ENCODE results near the gene TOMM34.

The TOMM34 gene

GRCh38 chr20:44943828-44944227, 16.4 kb downstream of the TOMM34 start:
- TF ChIP-seq SUZ12 (IDR thresholded peaks at IDR 0.05; ENCODE audit: extremely low read depth, insufficient read depth, insufficient read length) (no peak), YY1 (IDR thresholded peaks at IDR 0.05; ENCODE audit: insufficient read depth, insufficient read length) (no peak), ZNF274 (IDR thresholded peaks at IDR 0.05; ENCODE audit: low read depth, low read length) (no peak)
- H3K4me1 ChIP-seq (ENCODE audit: insufficient read depth, insufficient read length), result peaks cover 3% of the 10 kb centered on the region
- peaks cover 86% of the 10 kb centered on the region for H3K36me3 ChIP-seq (ENCODE audit: insufficient read depth, insufficient read length, low read length)
- no peaks in the 10 kb centered on the region for H3K9me3 ChIP-seq (ENCODE audit: insufficient read depth, low read length)
- H3K9ac ChIP-seq (ENCODE audit: insufficient read length, low read depth), result no peak overlapping the region
- no peak overlapping the region for H3K4me3 ChIP-seq (ENCODE audit: insufficient read length, low read depth)
- no peaks in the 10 kb centered on the region for H3K27me3 ChIP-seq (ENCODE audit: insufficient read depth, insufficient read length)
- no peak for DNase-seq (ENCODE audit: low read depth, low spot score)

GRCh38 chr20:44942264-44942973, 17.8 kb downstream of the TOMM34 start:
- H3K27me3 ChIP-seq (ENCODE audit: insufficient read depth, insufficient read length), result no peaks in the 10 kb centered on the region
- TF ChIP-seq YY1 (IDR thresholded peaks at IDR 0.05; ENCODE audit: insufficient read depth, insufficient read length) (no peak), SUZ12 (IDR thresholded peaks at IDR 0.05; ENCODE audit: extremely low read depth, insufficient read depth, insufficient read length) (no peak), ZNF274 (IDR thresholded peaks at IDR 0.05; ENCODE audit: low read depth, low read length) (no peak)
- no peak for DNase-seq (ENCODE audit: low read depth, low spot score)
- no peak overlapping the region for H3K9ac ChIP-seq (ENCODE audit: insufficient read length, low read depth)
- peaks cover 86% of the 10 kb centered on the region for H3K36me3 ChIP-seq (ENCODE audit: insufficient read depth, insufficient read length, low read length)
- H3K4me3 ChIP-seq (ENCODE audit: insufficient read length, low read depth), result no peak overlapping the region
- no peaks in the 10 kb centered on the region for H3K9me3 ChIP-seq (ENCODE audit: insufficient read depth, low read length)
- peaks cover 3% of the 10 kb centered on the region for H3K4me1 ChIP-seq (ENCODE audit: insufficient read depth, insufficient read length)

- H3K4me1 ChIP-seq (ENCODE audit: insufficient read depth, insufficient read length), result peaks cover 3% of the 10 kb centered on the region
- TF ChIP-seq ZNF274 (IDR thresholded peaks at IDR 0.05; ENCODE audit: low read depth, low read length) (no peak), YY1 (IDR thresholded peaks at IDR 0.05; ENCODE audit: insufficient read depth, insufficient read length) (no peak), SUZ12 (IDR thresholded peaks at IDR 0.05; ENCODE audit: extremely low read depth, insufficient read depth, insufficient read length) (no peak)
Measured at GRCh38 chr20:44941120-44941691, 19.0 kb downstream of the TOMM34 start.

GRCh38 chr20:44938637-44939036, 21.6 kb downstream of the TOMM34 start:
- Histone ChIP-seq H3K27me3 (ENCODE audit: insufficient read depth, insufficient read length) (no peaks in the 10 kb centered on the region), H3K9me3 (ENCODE audit: insufficient read depth, low read length) (no peaks in the 10 kb centered on the region), H3K36me3 (ENCODE audit: insufficient read depth, insufficient read length, low read length) (peaks cover 94% of the 10 kb centered on the region), H3K4me3 (ENCODE audit: insufficient read length, low read depth) (no peak overlapping the region), H3K9ac (ENCODE audit: insufficient read length, low read depth) (no peak overlapping the region), H3K4me1 (ENCODE audit: insufficient read depth, insufficient read length) (peaks cover 3% of the 10 kb centered on the region)
- TF ChIP-seq YY1 (IDR thresholded peaks at IDR 0.05; ENCODE audit: insufficient read depth, insufficient read length) (no peak), SUZ12 (IDR thresholded peaks at IDR 0.05; ENCODE audit: extremely low read depth, insufficient read depth, insufficient read length) (no peak), ZNF274 (IDR thresholded peaks at IDR 0.05; ENCODE audit: low read depth, low read length) (no peak)
- no peak for DNase-seq (ENCODE audit: low read depth, low spot score)

More at GRCh38 chr20:44941120-44941691, 19.0 kb downstream of the TOMM34 start:
- Histone ChIP-seq H3K27me3 (ENCODE audit: insufficient read depth, insufficient read length) (no peaks in the 10 kb centered on the region), H3K36me3 (ENCODE audit: insufficient read depth, insufficient read length, low read length) (peaks cover 92% of the 10 kb centered on the region), H3K9ac (ENCODE audit: insufficient read length, low read depth) (no peak overlapping the region), H3K9me3 (ENCODE audit: insufficient read depth, low read length) (no peaks in the 10 kb centered on the region), H3K4me3 (ENCODE audit: insufficient read length, low read depth) (no peak overlapping the region)
- DNase-seq (ENCODE audit: low read depth, low spot score), result no peak

- Histone ChIP-seq H3K9ac (ENCODE audit: insufficient read length, low read depth) (no peak overlapping the region), H3K9me3 (ENCODE audit: insufficient read depth, low read length) (no peaks in the 10 kb centered on the region), H3K4me1 (ENCODE audit: insufficient read depth, insufficient read length) (peaks cover 3% of the 10 kb centered on the region), H3K36me3 (ENCODE audit: insufficient read depth, insufficient read length, low read length) (peaks cover 91% of the 10 kb centered on the region), H3K4me3 (ENCODE audit: insufficient read length, low read depth) (no peak overlapping the region), H3K27me3 (ENCODE audit: insufficient read depth, insufficient read length) (no peaks in the 10 kb centered on the region)
- TF ChIP-seq SUZ12 (IDR thresholded peaks at IDR 0.05; ENCODE audit: extremely low read depth, insufficient read depth, insufficient read length) (no peak), ZNF274 (IDR thresholded peaks at IDR 0.05; ENCODE audit: low read depth, low read length) (no peak), YY1 (IDR thresholded peaks at IDR 0.05; ENCODE audit: insufficient read depth, insufficient read length) (no peak)
- no peak for DNase-seq (ENCODE audit: low read depth, low spot score)
Measured at GRCh38 chr20:44936510-44936909, 23.7 kb downstream of the TOMM34 start.

- H3K9me3 ChIP-seq (ENCODE audit: insufficient read depth, low read length), result no peaks in the 10 kb centered on the region
- no peak for DNase-seq (ENCODE audit: low read depth, low spot score)
- no peaks in the 10 kb centered on the region for H3K4me1 ChIP-seq (ENCODE audit: insufficient read depth, insufficient read length)
- H3K4me3 ChIP-seq (ENCODE audit: insufficient read length, low read depth), result no peak overlapping the region
- no peak overlapping the region for H3K9ac ChIP-seq (ENCODE audit: insufficient read length, low read depth)
- peaks cover 78% of the 10 kb centered on the region for H3K36me3 ChIP-seq (ENCODE audit: insufficient read depth, insufficient read length, low read length)
- TF ChIP-seq ZNF274 (IDR thresholded peaks at IDR 0.05; ENCODE audit: low read depth, low read length) (no peak), YY1 (IDR thresholded peaks at IDR 0.05; ENCODE audit: insufficient read depth, insufficient read length) (no peak), SUZ12 (IDR thresholded peaks at IDR 0.05; ENCODE audit: extremely low read depth, insufficient read depth, insufficient read length) (no peak)
- H3K27me3 ChIP-seq (ENCODE audit: insufficient read depth, insufficient read length), result no peaks in the 10 kb centered on the region
Measured at GRCh38 chr20:44932916-44933315, 27.3 kb downstream of the TOMM34 start.

GRCh38 chr20:44931911-44932310, 28.3 kb downstream of the TOMM34 start:
- TF ChIP-seq YY1 (IDR thresholded peaks at IDR 0.05; ENCODE audit: insufficient read depth, insufficient read length) (no peak), ZNF274 (IDR thresholded peaks at IDR 0.05; ENCODE audit: low read depth, low read length) (no peak), SUZ12 (IDR thresholded peaks at IDR 0.05; ENCODE audit: extremely low read depth, insufficient read depth, insufficient read length) (no peak)
- H3K4me3 ChIP-seq (ENCODE audit: insufficient read length, low read depth), result no peak overlapping the region
- H3K36me3 ChIP-seq (ENCODE audit: insufficient read depth, insufficient read length, low read length), result peaks cover 70% of the 10 kb centered on the region
- H3K4me1 ChIP-seq (ENCODE audit: insufficient read depth, insufficient read length), result no peaks in the 10 kb centered on the region
- DNase-seq (ENCODE audit: low read depth, low spot score), result no peak
- H3K27me3 ChIP-seq (ENCODE audit: insufficient read depth, insufficient read length), result no peaks in the 10 kb centered on the region
- H3K9me3 ChIP-seq (ENCODE audit: insufficient read depth, low read length), result no peaks in the 10 kb centered on the region
- no peak overlapping the region for H3K9ac ChIP-seq (ENCODE audit: insufficient read length, low read depth)

Measured in NT2/D1 (cell line).